NB4 (cell line): ENCODE results near the gene CEP170B.

Experiments used
- CTCF ChIP-seq: IDR thresholded peaks from one replicate; pipeline ENCODE4 v1.5.1; 2012; ENCODE audit warnings: low read depth, low read length
- MAX ChIP-seq: IDR thresholded peaks from 2 replicates; pipeline ENCODE4 v1.6.1; 2011; ENCODE audit warnings: low read depth, low read length
- MYC ChIP-seq: IDR thresholded peaks from 2 replicates; pipeline ENCODE4 v1.6.1; 2011; ENCODE audit warnings: low read depth, low read length
- POLR2A ChIP-seq: IDR thresholded peaks from 2 replicates; pipeline ENCODE4 v1.6.1; 2011; ENCODE audit warnings: mild to moderate bottlenecking; ENCODE audit not compliant: insufficient read length; ENCODE audit errors: extremely low read depth

- TF ChIP-seq POLR2A (no peak), CTCF (no peak), MAX (no peak), MYC (no peak)
These were observed 60.3 kb downstream of the CEP170B start for GRCh38 chr14:104925214-104925854.
